ENCODE results near the gene ZNF277.

DNA sequence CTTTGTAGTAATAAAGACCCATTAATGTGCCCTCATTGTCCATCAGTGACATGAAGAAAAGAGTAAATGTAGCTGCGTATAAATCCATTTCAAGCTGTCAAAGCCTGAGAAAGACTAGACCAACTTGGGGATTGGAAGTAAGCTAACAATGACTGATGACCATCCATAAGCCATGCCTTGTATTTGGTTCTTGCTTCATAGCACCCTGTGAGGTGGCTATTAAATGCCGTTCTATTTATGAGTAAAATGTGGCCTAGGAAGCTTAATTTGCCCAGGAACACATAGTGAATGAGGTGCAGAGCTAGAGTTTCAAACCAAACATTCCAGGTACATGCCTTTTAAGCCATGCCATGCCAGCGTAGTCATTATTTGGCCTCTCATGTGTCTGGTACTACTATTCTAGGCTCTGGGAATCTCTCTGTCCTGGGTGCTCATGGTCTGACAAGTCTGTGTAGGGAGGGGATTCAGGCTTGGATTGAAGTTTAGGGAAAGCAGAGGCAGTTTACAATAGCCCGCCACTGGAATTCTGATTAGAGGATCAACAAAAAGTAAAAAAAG lies 92.1 kb downstream of the ZNF277 start:
- TF ChIP-seq CTCF (tag by site-specific recombination; IDR thresholded peaks at IDR 0.05) (no peak), MEIS1 (CRISPR knock-in tag; IDR thresholded peaks at IDR 0.05; ENCODE audit: borderline replicate concordance) (no peak), ZNF18 (tag by site-specific recombination; IDR thresholded peaks at IDR 0.05) (no peak)
